SIG-M5 treated with dmso at 0.1 percent for 504 hours (cell line): ENCODE data around the gene PSMA3.

Source experiments
- DNase-seq: peaks from one replicate; lab custom pipeline; 2025; ENCODE audit not compliant: unreplicated experiment; lab: John Stamatoyannopoulos, UW

PSMA3 gene

DNA sequence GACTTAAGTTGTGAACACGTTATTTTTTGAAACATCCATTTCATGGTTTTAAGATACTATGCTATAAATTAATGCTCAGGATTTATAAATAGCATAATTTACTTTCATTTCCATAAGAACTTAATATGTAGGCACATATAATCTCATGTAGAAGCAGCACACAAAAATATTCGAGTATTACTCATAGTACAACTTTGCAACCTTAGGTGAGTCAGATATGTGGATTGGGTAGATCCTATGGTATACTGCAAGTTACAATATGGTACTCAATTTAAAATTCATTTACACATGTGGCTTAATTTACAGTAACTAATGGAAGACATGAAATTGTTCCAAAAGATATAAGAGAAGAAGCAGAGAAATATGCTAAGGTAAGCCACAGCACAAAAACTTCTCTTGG, 26.0 kb downstream of the PSMA3 start:
- no peak for DNase-seq

DNA sequence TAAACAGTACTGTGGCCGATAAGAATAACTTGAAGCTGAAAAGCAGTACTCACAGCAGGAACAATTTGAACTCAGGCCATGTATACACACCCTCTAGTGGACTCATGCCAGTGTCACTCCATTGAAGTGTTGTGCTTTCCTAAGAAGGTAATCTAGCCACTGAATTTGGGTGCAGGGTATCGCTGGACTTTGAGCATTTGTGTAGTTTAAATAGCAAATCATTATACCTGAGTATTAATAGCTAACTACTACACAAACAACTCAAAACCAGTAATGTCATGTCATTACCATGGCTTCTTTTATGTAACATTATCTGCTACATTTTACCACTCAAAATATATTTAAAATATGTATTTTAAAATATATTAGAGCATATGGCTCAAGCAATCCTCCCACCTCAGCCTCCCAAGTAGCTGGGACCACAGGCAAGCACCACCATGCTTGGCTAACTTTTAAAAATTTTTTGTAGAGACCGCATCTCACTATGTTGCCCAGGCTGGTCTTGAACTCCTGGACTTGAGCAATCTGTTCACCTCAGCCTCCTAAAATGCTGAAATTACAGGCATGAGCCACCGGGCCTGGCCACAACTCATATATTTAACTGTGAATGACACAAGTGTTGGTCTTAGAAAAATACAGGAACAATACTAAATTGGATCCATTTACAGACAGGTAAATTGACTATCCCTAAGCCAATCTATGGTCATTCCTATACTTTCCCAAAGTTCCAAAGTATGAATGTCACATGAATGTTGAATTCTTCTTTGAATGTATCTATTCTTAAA, 28.1 kb downstream of the PSMA3 start:
- DNase-seq: peak; percentile 33

DNA sequence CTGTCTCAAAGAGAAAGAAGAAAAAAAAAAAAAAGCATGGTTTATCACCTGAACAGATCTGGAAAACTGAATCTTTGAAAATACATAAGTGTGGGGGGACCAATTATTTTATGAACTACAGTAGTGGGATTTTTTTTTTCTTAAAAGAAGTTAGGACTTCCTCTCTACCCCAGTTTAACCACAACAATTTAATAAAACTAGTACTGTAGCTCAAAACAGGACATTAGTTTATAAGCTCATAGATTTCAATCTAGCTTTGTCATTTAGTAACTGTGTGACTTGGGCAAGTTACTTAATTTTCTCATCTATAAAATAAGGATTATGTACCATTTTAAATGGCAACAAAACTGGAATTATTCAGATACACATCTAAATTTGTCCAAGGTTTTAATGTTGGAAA, 30.2 kb downstream of the PSMA3 start:
- no peak for DNase-seq

DNA sequence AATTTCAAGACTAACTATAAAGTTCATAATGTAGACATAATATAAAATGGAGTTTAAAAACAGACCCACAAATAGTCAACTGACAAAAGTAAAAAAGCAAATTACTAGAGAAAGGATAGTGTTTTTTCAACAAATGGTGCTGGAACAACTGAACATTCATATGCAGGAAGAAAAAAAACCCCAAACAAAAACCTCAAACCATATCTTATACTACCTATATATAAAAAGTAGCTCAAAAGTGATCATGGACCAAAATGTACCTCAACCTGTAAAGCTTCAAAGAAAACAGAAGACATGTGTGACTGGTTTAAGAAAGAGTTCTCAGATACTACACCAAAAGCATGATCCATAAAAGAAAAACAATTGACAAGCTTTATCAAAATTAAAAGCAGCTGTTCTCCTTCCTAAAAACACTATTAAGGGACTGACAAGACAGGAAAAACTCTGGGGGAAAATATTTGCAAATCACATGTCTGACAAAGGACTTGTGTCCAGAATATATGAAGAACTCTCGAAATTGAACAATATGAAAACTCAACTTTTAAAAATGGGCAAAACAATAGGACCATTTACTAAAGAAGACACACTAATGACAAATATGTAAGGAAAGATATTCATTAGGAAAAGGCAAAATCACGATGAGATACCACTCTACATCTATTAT, 31.0 kb downstream of the PSMA3 start:
- no peak for DNase-seq

DNA sequence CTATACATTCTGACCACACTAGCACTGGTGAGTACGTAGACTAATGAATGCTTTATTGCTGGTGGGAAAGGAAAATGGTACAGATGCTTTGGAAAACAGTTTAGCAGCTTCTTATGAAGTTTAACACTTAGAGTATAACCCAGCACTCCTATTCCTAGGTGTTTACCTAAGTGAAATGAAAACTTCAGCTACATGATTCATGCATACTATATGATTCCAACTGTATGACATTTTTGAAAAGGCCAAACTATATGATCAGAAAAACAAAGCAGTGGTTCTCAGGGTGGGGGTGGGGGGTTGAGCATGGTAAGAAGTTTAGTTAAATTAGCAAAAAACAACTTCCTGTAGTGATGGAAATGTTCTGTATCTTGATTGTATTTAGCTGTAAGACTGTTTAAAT, 31.6 kb downstream of the PSMA3 start:
- DNase-seq: no peak

DNA sequence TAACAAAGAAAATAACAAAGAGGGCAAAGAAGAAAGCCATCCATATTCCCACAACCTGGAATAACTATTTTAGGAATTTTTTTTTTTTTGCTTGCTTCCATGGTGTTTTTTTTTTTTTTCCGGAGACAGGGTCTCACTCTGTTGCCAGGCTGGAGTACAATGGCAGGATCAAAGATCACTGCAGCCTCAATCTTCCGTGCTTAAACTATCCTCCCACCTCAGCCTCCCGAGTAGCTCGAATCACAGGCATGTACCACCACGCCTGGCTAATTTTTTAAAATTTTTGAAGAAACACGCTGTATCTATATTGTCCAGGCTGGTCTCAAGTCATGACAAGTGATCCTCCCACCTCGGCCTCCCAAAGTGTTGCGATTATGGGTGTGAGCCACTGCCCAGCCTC, 33.5 kb downstream of the PSMA3 start:
- DNase-seq: no peak

DNA sequence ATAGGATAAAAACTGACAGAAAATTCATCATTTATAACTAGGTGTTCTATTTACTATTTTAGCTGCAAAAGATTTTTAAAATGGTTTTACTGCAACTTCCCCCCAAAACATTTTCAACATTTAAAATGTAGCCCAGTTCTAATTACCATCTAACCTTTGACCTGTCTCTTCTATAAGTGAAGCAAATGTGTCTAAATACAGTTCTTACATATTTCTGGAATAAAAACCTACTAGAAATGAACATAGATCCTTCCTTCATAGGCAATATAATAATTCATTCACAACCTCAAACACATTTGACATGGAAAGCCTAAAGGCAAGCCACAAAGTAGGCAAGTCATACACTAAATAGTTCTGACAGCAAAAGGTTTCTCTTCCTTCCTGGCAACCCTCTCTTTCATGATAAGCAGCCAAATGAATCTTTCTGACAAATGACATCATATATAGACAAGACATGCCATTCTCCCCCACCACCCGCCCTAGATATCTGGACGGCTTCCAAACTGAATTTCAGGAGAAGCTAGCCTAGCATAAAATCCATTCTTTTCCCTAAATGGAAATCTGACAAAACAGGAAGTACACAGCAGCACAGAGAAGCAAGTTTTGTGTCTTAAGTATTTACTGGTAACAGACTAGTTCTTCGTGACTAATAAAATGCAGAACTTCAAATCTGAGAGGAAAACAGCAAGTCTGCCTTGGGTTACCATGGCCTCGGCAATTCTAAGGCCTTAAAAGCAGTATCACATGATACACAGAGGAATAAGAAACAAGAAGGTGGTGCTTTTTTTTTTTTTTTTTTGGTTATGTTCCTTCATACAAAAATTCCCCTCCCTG, 36.5 kb downstream of the PSMA3 start:
- DNase-seq: peak; percentile 48

DNA sequence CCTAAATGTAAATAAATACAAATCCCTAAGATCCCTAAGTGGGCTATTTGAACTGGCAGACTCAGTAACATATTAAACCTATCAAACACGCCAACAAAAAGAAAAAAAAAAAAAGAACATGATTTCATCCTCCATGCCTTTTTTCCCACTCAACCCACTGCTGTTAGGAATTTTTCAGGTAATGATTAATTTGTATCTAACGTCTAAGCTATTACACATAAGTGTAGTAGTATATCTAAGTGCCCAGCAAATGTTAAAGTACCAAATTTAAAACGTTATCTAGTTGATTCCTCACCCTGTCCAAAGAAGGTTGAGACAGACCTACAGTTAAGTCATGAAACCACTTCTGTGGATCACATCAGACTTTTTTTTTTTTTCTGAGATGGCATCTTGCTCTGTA, 37.3 kb downstream of the PSMA3 start:
- no peak for DNase-seq

DNA sequence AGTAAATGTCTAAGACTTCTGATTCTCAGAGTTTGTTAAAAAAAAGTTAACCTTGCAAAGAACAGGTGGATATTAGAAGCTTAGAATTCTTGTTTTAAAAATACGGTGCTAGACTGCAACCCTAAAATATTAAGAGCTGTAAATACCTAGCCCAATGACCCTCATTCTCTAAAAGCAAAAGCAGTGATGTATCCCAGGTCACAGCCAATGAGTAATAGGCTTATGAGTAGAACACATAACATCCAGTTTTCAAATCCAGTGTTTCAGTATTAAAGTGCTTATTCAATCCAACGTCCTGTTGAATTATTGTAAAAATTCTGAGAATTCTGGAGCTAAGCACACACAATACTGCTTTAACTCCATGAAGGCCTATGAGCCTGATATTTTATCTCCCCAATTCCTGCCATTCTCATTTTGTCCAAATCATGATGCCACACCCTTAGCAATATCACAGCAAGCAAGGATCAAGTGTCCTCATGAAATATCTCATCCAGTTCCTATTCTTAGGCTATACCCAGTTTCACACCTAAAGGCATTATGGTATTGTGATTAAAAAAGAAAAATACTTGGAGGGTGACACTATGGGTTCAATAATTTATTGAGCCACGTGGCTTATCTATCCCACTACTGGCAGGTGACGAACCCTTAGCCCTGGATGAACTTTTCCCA, 38.4 kb downstream of the PSMA3 start:
- DNase-seq: no peak

DNA sequence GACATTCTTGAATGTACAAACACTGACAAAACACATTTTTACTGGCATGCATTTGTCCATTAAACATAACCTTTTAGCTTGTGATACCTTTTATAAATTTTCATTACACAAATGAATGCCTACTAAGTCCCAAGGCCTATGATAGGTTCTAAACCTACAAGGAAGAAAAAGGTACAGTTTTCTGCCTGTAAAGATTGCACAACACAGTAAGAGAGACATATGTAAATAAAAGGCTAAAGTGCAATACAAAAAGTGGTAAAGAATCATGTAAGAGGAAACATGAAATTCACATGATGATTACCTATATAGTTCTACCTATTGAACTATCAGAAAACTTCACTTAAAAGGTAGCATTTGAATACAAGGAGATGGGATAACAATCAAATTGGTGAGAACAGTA, 39.1 kb downstream of the PSMA3 start:
- DNase-seq: no peak

DNA sequence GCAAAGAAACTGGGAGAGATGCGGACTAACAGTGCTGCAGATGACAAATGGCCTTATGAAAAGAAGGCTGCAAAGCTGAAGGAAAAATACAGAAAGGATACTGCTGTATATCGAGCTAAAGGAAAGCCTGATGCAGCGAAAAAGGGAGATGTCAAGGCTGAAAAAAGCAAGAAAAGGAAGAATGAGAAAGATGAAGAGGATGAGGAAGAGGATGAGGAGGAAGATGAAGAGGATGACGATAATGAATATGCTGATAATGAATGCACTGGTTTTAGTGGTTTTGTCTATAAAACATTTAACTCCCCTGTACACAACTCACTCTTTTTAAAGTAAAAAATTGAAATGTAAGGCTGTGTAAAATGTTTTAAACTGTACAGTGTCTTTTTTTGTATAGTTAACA, 40.5 kb downstream of the PSMA3 start:
- no peak for DNase-seq

DNA sequence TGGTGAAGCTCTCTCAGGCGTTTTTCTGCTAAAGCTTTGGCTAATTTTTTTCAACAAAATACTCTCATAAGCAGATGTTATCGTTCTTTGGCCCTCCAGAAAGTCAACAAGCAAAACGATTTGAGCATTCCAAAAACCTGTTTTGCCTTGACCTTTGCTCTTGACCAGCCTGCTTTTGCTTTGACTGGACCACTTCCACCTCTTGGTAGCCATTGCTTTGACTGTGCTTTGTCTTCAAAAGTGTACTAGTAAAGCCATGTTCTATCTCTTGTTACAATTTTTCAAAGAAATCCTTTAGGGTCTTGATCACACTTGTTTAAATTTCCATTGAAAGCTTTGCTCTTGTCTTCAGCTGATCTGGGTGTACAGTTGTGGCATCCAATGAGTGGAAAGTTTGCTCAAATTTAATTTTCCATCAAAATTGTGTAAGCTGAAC, 43.0 kb downstream of the PSMA3 start:
- DNase-seq: peak; percentile 25

DNA sequence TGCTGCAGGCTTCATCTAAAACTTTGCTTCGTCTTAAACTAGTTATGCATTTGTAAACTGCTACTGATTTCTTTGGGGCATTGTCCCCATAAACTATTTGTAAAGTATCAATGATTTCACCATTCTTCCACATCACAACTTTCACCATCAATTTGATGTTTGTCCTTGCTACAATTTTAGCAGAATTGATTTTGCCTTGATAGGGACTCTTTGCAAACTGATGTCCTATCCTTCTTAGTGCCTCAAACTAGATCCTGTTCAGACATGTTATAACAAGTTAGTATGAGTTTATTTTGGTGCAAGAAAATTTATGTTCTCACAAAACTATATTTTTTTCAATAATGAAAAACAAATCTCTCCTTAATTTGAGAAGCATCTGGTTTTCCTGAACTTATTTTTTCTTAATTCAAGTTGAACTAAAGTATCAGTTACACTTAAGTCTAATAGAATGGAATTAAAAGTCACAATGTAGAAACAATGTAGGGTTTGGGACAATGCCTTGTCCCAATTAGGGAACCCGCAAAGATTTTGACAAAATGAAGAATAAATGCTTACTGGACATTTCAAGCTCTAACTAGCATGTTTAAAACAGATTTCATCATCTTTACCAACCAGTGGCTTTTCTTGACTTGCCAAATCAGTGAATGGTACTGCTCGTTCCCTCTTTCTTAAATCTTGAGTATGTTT, 43.6 kb downstream of the PSMA3 start:
- no peak for DNase-seq

DNA sequence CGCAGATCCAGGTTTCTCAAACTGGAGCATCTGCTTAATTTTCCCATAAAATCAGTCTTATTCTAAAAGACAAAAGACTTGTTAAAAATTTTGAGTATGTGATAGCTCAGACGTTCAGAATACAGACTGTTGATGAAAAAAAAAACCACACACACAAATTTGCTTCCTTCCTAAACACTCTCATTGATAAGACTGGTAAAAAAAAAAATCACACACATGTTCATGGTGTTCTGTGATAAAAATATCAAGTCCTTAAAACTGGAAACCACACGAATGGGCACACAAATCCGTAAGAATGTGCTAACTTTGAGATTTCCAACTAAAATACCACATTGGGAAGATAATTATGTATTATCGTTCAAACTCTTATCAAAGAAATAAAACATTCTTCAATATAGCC, 47.0 kb downstream of the PSMA3 start:
- DNase-seq: no peak

DNA sequence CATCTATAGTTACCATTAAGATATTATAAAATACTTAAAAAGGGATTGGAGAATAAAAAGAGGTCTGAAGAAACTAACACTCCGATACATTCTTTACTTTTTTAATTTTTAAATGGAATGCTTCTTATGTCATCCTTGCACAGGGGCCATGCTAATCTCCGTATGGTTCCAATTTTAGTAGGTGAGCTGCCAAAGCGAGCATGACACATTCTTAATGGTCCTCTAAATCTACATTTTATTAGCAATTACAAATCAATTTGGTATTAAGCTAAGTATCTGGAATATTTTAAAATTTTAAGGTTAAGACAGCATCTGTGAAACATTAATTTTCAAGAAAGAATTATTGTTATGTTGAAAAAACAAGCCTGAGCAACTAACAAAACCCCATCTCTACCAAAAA, 47.5 kb downstream of the PSMA3 start:
- DNase-seq: no peak

DNA sequence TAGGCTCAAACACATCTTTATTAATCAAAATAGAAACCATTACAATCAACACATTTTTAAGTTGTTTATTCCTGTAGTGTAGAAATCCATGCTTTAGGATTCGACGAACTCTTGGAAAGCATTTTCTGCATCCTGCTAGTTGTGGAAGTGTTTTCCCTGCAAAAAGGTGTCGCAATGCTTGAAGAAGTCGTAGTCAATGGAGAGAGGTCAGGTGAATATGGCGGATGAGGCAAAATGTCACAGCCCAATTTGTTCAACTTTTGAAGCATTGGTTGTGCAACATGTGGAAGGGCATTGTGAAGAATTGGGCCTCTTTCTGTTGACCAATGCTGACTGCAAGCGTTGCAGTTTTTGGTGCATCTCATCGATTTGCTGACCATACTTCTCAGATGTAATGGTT, 49.6 kb downstream of the PSMA3 start:
- no peak for DNase-seq

DNA sequence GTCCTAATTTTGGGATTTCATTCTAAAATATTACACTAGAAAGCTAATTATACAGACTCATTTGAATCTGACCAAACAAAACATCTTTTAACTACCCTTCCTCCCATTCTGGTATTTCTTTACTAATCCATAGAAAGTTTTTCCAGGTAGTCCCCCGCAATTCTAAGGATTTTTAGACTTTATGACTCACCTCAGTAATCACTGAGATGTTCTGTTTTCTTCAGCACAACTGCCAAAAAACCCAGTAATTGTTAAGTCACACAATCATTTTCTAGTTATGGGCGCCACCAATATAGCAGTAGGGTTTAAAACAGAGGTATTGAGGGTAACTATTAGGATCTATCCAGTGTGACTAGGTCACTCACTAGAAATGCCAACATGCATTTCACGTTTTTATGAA, 52.1 kb downstream of the PSMA3 start:
- no peak for DNase-seq

DNA sequence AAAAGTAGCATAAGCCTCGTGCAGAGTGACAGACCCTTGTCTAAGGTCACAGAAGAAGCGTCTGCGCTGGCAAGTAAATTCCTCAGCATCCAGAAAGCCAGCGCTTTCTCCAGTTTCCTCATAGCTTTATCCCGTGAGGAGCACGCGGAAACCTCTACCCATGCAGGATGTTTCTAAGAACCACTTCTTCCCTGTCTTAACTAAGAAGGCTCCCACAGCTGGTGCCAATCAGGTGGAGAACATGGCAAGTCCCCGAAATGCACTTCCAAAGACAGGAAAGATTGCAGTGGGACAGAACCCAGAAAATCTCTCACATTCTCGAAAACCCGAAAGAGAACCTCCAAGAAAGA, 52.7 kb downstream of the PSMA3 start:
- DNase-seq: peak; percentile 62

DNA sequence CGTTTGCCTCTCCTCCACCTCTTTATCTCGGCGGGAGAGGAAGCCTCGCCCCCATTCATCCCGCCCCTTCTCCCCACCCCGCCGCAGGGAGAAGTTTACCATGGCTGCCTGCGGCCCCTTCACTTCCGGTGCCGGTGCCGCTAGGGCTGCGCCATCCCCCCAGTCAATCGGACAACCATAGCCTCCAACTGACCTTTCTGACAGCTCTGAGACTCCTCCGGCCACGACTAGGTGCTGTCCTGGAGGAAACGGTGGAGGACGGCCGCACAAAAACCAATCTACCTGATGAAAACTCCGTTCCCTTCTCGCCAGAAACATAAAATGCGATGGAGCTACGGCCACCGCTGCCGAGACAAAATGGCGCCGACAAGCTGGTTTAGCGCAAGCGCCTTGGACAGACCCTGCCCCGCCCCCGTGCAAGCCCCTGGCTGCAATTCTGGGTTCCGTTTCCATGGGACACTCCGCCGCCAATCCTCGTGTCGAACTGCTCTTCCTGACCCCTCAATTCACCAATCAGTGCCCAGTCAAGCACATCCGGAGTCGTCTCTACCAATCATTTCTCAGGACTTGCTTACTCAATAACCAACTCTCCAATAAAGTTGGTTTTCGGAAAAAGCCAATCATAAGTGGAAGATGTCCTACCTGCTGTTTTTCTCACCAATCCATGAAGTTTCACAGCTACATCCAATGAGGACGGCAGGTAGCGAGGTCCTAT, 53.3 kb downstream of the PSMA3 start:
- DNase-seq: peak; percentile 100
